Measurements from ENCODE around the gene PTPRD. TPM values are rescaled to one million over a fixed set of nuclear protein-coding genes. Genes with fewer than 3 reads are reported as not detected.

Gene PTPRD
- total RNA-seq, 1 experiment from 2014 or later: not detected

DNA sequence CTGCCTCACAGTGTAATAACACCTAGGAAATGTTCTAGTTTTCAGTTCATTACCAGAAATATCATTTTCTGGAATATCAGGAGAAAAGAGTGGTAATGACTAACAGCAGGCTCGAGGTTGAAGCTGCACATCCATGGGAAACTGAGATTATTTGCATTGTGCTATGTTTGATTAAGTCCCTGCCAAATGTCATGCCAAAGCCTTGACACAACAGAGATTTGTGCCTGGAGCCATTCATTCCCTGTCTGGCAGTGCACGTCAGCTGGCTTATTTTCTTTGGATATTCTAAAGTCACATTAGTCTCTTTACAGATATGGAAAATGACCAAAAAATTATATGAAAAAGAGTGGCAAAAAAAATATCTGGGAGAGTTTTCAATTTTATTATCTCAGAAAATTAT lies 848.0 kb downstream of the PTPRD start:
- TF ChIP-seq, protein P1, sequence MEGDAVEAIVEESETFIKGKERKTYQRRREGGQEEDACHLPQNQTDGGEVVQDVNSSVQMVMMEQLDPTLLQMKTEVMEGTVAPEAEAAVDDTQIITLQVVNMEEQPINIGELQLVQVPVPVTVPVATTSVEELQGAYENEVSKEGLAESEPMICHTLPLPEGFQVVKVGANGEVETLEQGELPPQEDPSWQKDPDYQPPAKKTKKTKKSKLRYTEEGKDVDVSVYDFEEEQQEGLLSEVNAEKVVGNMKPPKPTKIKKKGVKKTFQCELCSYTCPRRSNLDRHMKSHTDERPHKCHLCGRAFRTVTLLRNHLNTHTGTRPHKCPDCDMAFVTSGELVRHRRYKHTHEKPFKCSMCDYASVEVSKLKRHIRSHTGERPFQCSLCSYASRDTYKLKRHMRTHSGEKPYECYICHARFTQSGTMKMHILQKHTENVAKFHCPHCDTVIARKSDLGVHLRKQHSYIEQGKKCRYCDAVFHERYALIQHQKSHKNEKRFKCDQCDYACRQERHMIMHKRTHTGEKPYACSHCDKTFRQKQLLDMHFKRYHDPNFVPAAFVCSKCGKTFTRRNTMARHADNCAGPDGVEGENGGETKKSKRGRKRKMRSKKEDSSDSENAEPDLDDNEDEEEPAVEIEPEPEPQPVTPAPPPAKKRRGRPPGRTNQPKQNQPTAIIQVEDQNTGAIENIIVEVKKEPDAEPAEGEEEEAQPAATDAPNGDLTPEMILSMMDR (IDR thresholded peaks at IDR 0.05; ENCODE audit: unreplicated experiment): no peak
- H3K9me3 Mint-ChIP-seq (ENCODE audit: unreplicated experiment): peaks cover 7% of the 10 kb centered on the region
- no TSS peak for BruUV-seq (replicated peaks)
- H3K36me3 Mint-ChIP-seq (ENCODE audit: insufficient read depth, unreplicated experiment): no peaks in the 10 kb centered on the region
- CTCF ChIA-PET: interaction anchor here (0.5 kb wide), 1 partner anchor 315 kb away, joined by 3 read pairs; no protein-coding TSS in a partner anchor
- peaks cover 37% of the 10 kb centered on the region for H3K27me3 Mint-ChIP-seq (ENCODE audit: insufficient read depth, unreplicated experiment)
- H3K4me1 Mint-ChIP-seq (ENCODE audit: insufficient read depth, unreplicated experiment): no peaks in the 10 kb centered on the region
- H3K4me3 Mint-ChIP-seq (ENCODE audit: unreplicated experiment): no peak overlapping the region
- no peak overlapping the region for H3K27ac Mint-ChIP-seq (ENCODE audit: low read depth, unreplicated experiment)
- intact Hi-C loops (cut with micrococcal nuclease): no loop called here
- POLR2A ChIA-PET: no interaction called here
- no peak for DNase-seq (ENCODE audit: unreplicated experiment)

DNA sequence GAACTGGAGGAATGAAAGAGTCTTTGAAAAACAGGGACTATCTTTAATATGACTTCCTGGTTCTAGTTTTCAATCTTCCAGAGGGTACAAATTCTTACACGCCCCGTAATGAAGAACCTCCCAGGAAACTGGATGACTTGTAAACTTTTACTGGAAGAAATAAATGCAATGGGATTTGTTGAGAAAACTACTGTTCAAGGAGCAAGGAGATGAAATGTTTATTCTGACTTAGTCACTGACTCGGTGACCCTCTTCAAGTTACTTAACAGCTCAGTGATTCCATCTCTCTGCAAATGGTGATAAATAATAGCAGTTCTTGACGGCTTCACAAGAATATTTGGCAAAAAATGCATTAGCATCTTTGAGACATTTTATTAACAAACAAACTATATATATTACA lies 858.6 kb downstream of the PTPRD start:
- Mint-ChIP-seq H3K27ac (ENCODE audit: low read depth, unreplicated experiment) (no peak overlapping the region), H3K36me3 (ENCODE audit: insufficient read depth, unreplicated experiment) (no peaks in the 10 kb centered on the region), H3K27me3 (ENCODE audit: insufficient read depth, unreplicated experiment) (peaks cover 53% of the 10 kb centered on the region), H3K4me3 (ENCODE audit: unreplicated experiment) (no peak overlapping the region), H3K9me3 (ENCODE audit: unreplicated experiment) (no peaks in the 10 kb centered on the region), H3K4me1 (ENCODE audit: insufficient read depth, unreplicated experiment) (no peaks in the 10 kb centered on the region)
- BruUV-seq (replicated peaks): no TSS peak
- ChIA-PET POLR2A (no interaction called here), CTCF (interaction anchor here (1.0 kb wide), 1 partner anchor 14 kb away, joined by 3 read pairs; no protein-coding TSS in a partner anchor)
- no peak for DNase-seq (ENCODE audit: unreplicated experiment)
- intact Hi-C loops (cut with micrococcal nuclease): no loop called here
- TF ChIP-seq, protein P1 (IDR thresholded peaks at IDR 0.05; ENCODE audit: unreplicated experiment): no peak

DNA sequence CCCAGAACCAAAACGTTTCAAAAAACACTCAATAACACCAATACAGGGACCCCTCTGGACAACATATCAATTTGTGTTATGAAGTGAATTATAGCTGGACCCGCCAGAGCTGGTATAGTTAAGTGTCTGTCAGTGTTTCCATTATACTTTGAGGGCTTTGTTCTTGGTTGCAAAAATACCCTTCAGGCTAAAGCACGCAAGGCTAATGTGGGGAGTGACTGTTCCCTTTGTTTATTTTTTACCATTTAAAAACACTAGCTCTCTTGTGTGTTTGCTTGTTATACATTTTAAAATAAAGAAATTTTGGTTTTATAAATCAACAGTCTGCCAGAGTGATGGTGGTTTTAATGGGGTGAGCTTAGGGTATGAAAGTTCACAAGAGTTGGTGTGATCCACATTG lies 859.5 kb downstream of the PTPRD start:
- TF ChIP-seq, protein P1 (IDR thresholded peaks at IDR 0.05; ENCODE audit: unreplicated experiment): no peak
- BruUV-seq (replicated peaks): no TSS peak
- H3K4me1 Mint-ChIP-seq (ENCODE audit: insufficient read depth, unreplicated experiment): no peaks in the 10 kb centered on the region
- POLR2A ChIA-PET: no interaction called here
- CTCF ChIA-PET: interaction anchor here (0.6 kb wide), 1 partner anchor 28 kb away, joined by 3 read pairs; no protein-coding TSS in a partner anchor
- H3K9me3 Mint-ChIP-seq (ENCODE audit: unreplicated experiment): no peaks in the 10 kb centered on the region
- H3K27ac Mint-ChIP-seq (ENCODE audit: low read depth, unreplicated experiment): no peak overlapping the region
- no peak for DNase-seq (ENCODE audit: unreplicated experiment)
- intact Hi-C loops (cut with micrococcal nuclease): no loop called here
- no peak overlapping the region for H3K4me3 Mint-ChIP-seq (ENCODE audit: unreplicated experiment)
- H3K27me3 Mint-ChIP-seq (ENCODE audit: insufficient read depth, unreplicated experiment): peaks cover 61% of the 10 kb centered on the region
- H3K36me3 Mint-ChIP-seq (ENCODE audit: insufficient read depth, unreplicated experiment): no peaks in the 10 kb centered on the region

DNA sequence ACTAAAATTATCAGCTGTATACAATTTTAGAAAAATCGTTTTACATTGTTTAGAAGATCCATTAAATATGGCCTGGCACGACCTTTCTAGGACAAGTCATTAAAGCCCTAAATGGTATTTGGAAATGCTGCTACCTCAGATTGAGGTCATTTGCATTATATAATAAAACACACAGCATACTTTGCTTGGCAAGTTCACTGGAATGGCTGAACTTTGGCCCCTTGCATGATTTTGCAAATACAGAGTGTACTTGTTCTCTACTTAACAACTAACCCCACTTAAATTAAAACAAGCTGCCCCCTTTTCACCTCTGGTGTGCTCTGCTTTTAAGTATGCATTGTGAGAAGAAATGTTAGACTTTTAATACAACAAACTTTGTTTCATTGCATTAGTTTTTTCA lies 860.1 kb downstream of the PTPRD start:
- H3K36me3 Mint-ChIP-seq (ENCODE audit: insufficient read depth, unreplicated experiment): no peaks in the 10 kb centered on the region
- intact Hi-C loops (cut with micrococcal nuclease): no loop called here
- no peaks in the 10 kb centered on the region for H3K9me3 Mint-ChIP-seq (ENCODE audit: unreplicated experiment)
- no peak overlapping the region for H3K27ac Mint-ChIP-seq (ENCODE audit: low read depth, unreplicated experiment)
- no TSS peak for BruUV-seq (replicated peaks)
- no peak overlapping the region for H3K4me3 Mint-ChIP-seq (ENCODE audit: unreplicated experiment)
- CTCF ChIA-PET: no interaction called here
- H3K27me3 Mint-ChIP-seq (ENCODE audit: insufficient read depth, unreplicated experiment): peaks cover 61% of the 10 kb centered on the region
- TF ChIP-seq, protein P1 (IDR thresholded peaks at IDR 0.05; ENCODE audit: unreplicated experiment): no peak
- no peak for DNase-seq (ENCODE audit: unreplicated experiment)
- no peaks in the 10 kb centered on the region for H3K4me1 Mint-ChIP-seq (ENCODE audit: insufficient read depth, unreplicated experiment)
- POLR2A ChIA-PET: no interaction called here
